Measurements from ENCODE around the gene ATG5.

ATG5 gene
- total RNA-seq, result 36.1 to 51.5 (median 39.9) reads per million in 3 donors

DNA sequence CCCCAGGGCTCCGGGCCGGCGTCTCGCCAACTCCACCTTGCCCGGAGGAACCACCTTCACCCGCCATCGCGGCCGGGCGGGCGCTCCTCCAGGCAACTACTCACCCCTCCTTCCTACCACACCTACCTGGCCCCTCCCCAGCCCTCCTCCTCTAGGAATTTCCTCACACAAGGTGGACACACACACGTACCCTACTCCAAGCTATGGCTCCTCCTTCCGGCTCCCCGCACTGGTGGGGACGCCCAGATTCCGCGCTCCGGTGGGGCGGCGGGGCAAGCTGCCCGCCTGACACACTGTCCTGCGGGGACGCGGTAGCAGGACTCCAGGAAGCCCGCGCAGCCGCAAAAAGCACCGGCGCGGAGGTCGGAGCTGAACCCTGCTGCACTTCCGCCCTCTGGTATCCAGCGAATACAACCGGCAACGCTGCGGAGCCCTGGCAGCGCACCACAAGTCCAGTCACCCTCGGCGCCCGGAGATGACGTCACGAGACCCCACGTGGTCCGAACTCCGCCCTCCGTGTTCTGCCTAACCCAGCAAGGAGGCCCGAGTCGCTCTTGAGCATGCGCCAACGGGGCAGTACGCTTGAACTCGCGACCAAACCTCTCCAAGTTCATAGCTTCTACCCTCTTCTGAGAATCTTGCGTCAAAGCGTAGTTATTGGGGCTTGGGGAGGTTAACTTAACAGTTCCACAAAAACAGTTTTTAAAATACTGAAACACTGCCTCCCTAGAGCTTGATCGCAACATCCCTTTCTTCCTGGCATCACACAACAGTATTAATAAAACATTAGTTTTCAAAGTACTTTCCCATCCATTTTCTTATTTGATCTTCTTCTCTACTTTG, at the start of gene ATG5:
Gene ATG5, minus strand, starts transcription at position 425 of the 843 bp plus-strand sequence. CDS start 9,552 bp downstream, outside the sequence.
- H3K36me3 ChIP-seq (ENCODE audit: control insufficient read depth, insufficient read depth, low read length), result no peaks in the 10 kb centered on the region
- H3K27ac ChIP-seq (ENCODE audit: insufficient read depth, low read length, poor library complexity, severe bottlenecking), result peak within 1 kb of the TSS; percentile 89
- peak; percentile 99 to 100 (median 100) for DNase-seq
- peak within 1 kb of the TSS; percentile 93 for H3K4me3 ChIP-seq (ENCODE audit: insufficient read depth, low read depth, low read length, poor library complexity, severe bottlenecking)
- H3K9me3 ChIP-seq (ENCODE audit: control insufficient read depth, low read length), result no peaks in the 10 kb centered on the region
- peaks cover 3% of the 10 kb centered on the region for H3K4me1 ChIP-seq (ENCODE audit: control insufficient read depth, insufficient read depth, low read length, poor library complexity, severe bottlenecking)
- peaks cover 3% of the 10 kb centered on the region for H3K27me3 ChIP-seq (replicated peaks; ENCODE audit: control insufficient read depth, insufficient read depth, low read length, poor library complexity, severe bottlenecking)

DNA sequence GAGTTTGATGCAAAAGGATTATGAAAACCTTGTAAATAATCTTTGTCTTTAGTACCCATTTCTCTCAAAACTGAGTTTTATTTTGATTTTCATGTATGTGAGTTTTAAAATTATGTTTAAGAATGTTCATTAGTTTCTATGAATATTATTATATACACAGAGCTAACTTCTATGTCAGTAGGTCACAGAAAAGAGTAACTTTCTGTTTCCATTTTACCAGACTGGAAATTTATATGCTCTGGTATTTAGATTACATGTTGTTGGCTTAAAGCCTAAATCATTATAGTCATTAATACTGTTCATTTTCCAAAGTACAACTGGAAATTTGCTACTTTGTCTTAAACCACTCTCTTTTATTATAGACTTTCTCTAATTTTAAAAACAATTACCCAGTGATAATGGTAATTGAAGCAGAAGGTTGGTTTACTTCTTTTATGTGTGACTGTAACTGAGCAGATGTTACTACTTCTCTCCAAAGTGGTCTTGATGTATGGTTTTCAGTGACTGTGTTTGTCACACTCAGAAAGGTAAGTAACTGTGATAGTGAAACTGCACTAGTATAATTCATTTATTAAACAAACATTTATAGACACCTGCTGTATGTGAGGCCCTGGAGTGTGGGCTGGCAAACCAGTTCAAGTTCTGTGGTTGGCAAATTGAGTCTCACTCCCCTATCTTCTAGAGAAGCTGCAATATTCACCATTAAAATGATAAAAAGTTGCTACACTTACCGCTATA, 48.1 kb upstream of the ATG5 start:
- Histone ChIP-seq H3K36me3 (ENCODE audit: control insufficient read depth, insufficient read depth, low read length) (no peaks in the 10 kb centered on the region), H3K9me3 (ENCODE audit: control insufficient read depth, low read length) (no peaks in the 10 kb centered on the region), H3K4me1 (ENCODE audit: control insufficient read depth, insufficient read depth, low read length, poor library complexity, severe bottlenecking) (no peaks in the 10 kb centered on the region), H3K27me3 (replicated peaks; ENCODE audit: control insufficient read depth, insufficient read depth, low read length, poor library complexity, severe bottlenecking) (no peaks in the 10 kb centered on the region), H3K4me3 (ENCODE audit: insufficient read depth, low read depth, low read length, poor library complexity, severe bottlenecking) (no peak overlapping the region), H3K27ac (ENCODE audit: insufficient read depth, low read length, poor library complexity, severe bottlenecking) (no peak overlapping the region)
- DNase-seq, result no peak

DNA sequence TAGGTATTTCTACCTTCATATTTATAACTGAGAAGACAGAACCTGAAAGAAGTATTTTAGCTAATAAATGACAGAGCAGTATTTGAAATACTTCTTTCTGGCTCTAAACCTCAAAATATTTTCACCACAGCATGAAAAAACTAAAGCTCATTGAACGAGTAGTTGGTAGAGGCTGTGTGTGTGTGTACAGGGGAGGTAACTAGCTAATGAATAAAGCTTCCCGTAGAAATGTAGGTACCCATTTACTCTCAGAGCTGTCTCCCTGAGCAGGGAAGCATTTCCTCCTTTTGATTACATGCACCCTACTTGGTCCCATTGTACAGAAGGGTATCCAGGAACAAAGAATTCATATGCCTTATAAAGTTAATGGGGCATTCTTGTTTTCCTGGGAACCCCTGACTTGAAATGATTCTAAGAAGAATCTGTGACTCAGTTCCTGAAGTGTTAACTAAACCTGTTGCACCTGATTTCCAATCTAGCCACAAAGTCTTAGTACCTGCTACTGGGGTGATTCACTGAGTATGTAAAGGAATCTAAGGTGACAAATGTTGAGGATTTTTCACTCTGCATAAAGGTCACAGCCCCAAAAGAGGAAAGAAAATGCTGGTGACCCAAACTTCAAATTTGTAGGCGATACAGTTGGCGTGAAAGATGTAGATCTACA, 47.4 kb upstream of the ATG5 start:
- Histone ChIP-seq H3K4me1 (ENCODE audit: control insufficient read depth, insufficient read depth, low read length, poor library complexity, severe bottlenecking) (no peaks in the 10 kb centered on the region), H3K36me3 (ENCODE audit: control insufficient read depth, insufficient read depth, low read length) (no peaks in the 10 kb centered on the region), H3K4me3 (ENCODE audit: insufficient read depth, low read depth, low read length, poor library complexity, severe bottlenecking) (no peak overlapping the region), H3K9me3 (ENCODE audit: control insufficient read depth, low read length) (no peaks in the 10 kb centered on the region), H3K27ac (ENCODE audit: insufficient read depth, low read length, poor library complexity, severe bottlenecking) (no peak overlapping the region), H3K27me3 (replicated peaks; ENCODE audit: control insufficient read depth, insufficient read depth, low read length, poor library complexity, severe bottlenecking) (no peaks in the 10 kb centered on the region)
- no peak for DNase-seq

DNA sequence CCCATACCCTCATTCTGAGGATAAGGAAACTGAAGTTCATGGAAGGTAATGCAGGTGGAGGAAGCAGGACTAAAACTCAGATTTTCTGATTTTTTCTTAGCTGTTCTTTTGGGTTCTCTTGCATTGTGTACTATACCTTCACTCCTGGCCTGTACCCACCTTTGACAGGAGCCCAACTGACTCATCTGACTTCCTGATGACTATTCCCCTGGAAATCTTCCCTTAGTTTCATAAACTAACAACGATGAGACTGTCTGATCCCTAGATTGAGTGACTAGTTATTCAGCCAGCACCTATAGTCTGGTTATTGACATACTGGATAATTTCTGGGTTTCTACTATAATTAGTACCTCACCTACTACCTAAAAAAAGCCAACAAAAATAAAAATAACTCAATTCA, 45.1 kb upstream of the ATG5 start:
- DNase-seq, result no peak
- Histone ChIP-seq H3K9me3 (ENCODE audit: control insufficient read depth, low read length) (no peaks in the 10 kb centered on the region), H3K36me3 (ENCODE audit: control insufficient read depth, insufficient read depth, low read length) (no peaks in the 10 kb centered on the region), H3K4me1 (ENCODE audit: control insufficient read depth, insufficient read depth, low read length, poor library complexity, severe bottlenecking) (no peaks in the 10 kb centered on the region), H3K27me3 (replicated peaks; ENCODE audit: control insufficient read depth, insufficient read depth, low read length, poor library complexity, severe bottlenecking) (no peaks in the 10 kb centered on the region), H3K27ac (ENCODE audit: insufficient read depth, low read length, poor library complexity, severe bottlenecking) (no peak overlapping the region), H3K4me3 (ENCODE audit: insufficient read depth, low read depth, low read length, poor library complexity, severe bottlenecking) (no peak overlapping the region)

GRCh38 chr6:106369739-106370138, 44.2 kb upstream of the ATG5 start:
- no peak overlapping the region for H3K4me3 ChIP-seq (ENCODE audit: insufficient read depth, low read depth, low read length, poor library complexity, severe bottlenecking)
- no peak for DNase-seq
- H3K4me1 ChIP-seq (ENCODE audit: control insufficient read depth, insufficient read depth, low read length, poor library complexity, severe bottlenecking), result no peaks in the 10 kb centered on the region
- H3K36me3 ChIP-seq (ENCODE audit: control insufficient read depth, insufficient read depth, low read length), result no peaks in the 10 kb centered on the region
- H3K9me3 ChIP-seq (ENCODE audit: control insufficient read depth, low read length), result no peaks in the 10 kb centered on the region
- no peaks in the 10 kb centered on the region for H3K27me3 ChIP-seq (replicated peaks; ENCODE audit: control insufficient read depth, insufficient read depth, low read length, poor library complexity, severe bottlenecking)
- H3K27ac ChIP-seq (ENCODE audit: insufficient read depth, low read length, poor library complexity, severe bottlenecking), result no peak overlapping the region

GRCh38 chr6:106363401-106364138, 38.0 kb upstream of the ATG5 start:
- Histone ChIP-seq H3K4me1 (ENCODE audit: control insufficient read depth, insufficient read depth, low read length, poor library complexity, severe bottlenecking) (peaks cover 11% of the 10 kb centered on the region), H3K27ac (ENCODE audit: insufficient read depth, low read length, poor library complexity, severe bottlenecking) (no peak overlapping the region), H3K9me3 (ENCODE audit: control insufficient read depth, low read length) (no peaks in the 10 kb centered on the region), H3K36me3 (ENCODE audit: control insufficient read depth, insufficient read depth, low read length) (no peaks in the 10 kb centered on the region), H3K27me3 (replicated peaks; ENCODE audit: control insufficient read depth, insufficient read depth, low read length, poor library complexity, severe bottlenecking) (no peaks in the 10 kb centered on the region), H3K4me3 (ENCODE audit: insufficient read depth, low read depth, low read length, poor library complexity, severe bottlenecking) (no peak overlapping the region)
- no peak for DNase-seq

- H3K27ac ChIP-seq (ENCODE audit: insufficient read depth, low read length, poor library complexity, severe bottlenecking), result no peak overlapping the region
- H3K4me3 ChIP-seq (ENCODE audit: insufficient read depth, low read depth, low read length, poor library complexity, severe bottlenecking), result peak overlapping the region; percentile 55
These were observed 35.5 kb upstream of the ATG5 start for GRCh38 chr6:106360989-106361430.

GRCh38 chr6:106360410-106360988, 34.9 kb upstream of the ATG5 start, which contains the start of gene CRYBG1:
CRYBG1 (plus strand) TSS chr6:106360717; CDS start chr6:106360909, 192 bp downstream.
- Histone ChIP-seq H3K4me3 (ENCODE audit: insufficient read depth, low read depth, low read length, poor library complexity, severe bottlenecking) (peak within 1 kb of the TSS; percentile 55), H3K27ac (ENCODE audit: insufficient read depth, low read length, poor library complexity, severe bottlenecking) (no peak within 1 kb of the TSS), H3K4me1 (ENCODE audit: control insufficient read depth, insufficient read depth, low read length, poor library complexity, severe bottlenecking) (peaks cover 11% of the 10 kb centered on the region), H3K36me3 (ENCODE audit: control insufficient read depth, insufficient read depth, low read length) (no peaks in the 10 kb centered on the region), H3K9me3 (ENCODE audit: control insufficient read depth, low read length) (no peaks in the 10 kb centered on the region), H3K27me3 (replicated peaks; ENCODE audit: control insufficient read depth, insufficient read depth, low read length, poor library complexity, severe bottlenecking) (peaks cover 3% of the 10 kb centered on the region)
- DNase-seq, result peak; percentile 51 to 61 (median 60)

More at GRCh38 chr6:106360989-106361430, 35.5 kb upstream of the ATG5 start:
- no peaks in the 10 kb centered on the region for H3K9me3 ChIP-seq (ENCODE audit: control insufficient read depth, low read length)
- H3K4me1 ChIP-seq (ENCODE audit: control insufficient read depth, insufficient read depth, low read length, poor library complexity, severe bottlenecking), result peaks cover 11% of the 10 kb centered on the region
- no peaks in the 10 kb centered on the region for H3K36me3 ChIP-seq (ENCODE audit: control insufficient read depth, insufficient read depth, low read length)
- peaks cover 3% of the 10 kb centered on the region for H3K27me3 ChIP-seq (replicated peaks; ENCODE audit: control insufficient read depth, insufficient read depth, low read length, poor library complexity, severe bottlenecking)
- peak in 1 of 3 donors; percentile 1 for DNase-seq

GRCh38 chr6:106359959-106360409, 34.4 kb upstream of the ATG5 start:
- Histone ChIP-seq H3K4me3 (ENCODE audit: insufficient read depth, low read depth, low read length, poor library complexity, severe bottlenecking) (no peak overlapping the region), H3K27ac (ENCODE audit: insufficient read depth, low read length, poor library complexity, severe bottlenecking) (no peak overlapping the region), H3K27me3 (replicated peaks; ENCODE audit: control insufficient read depth, insufficient read depth, low read length, poor library complexity, severe bottlenecking) (peaks cover 6% of the 10 kb centered on the region), H3K4me1 (ENCODE audit: control insufficient read depth, insufficient read depth, low read length, poor library complexity, severe bottlenecking) (peaks cover 11% of the 10 kb centered on the region), H3K36me3 (ENCODE audit: control insufficient read depth, insufficient read depth, low read length) (no peaks in the 10 kb centered on the region), H3K9me3 (ENCODE audit: control insufficient read depth, low read length) (no peaks in the 10 kb centered on the region)
- DNase-seq, result no peak
